GM23338 (cell line): ENCODE results near the gene CTSF. TPM values are rescaled to one million over a fixed set of nuclear protein-coding genes. Genes with fewer than 3 reads are reported as not detected.

Experiments
- ATAC-seq: fragments of 200-7000 bp; cut with Tn5 transposase; 3 replicates; pipeline ENCODE4 v1.9.1; 2020
- DNase-seq: peaks from one replicate; pipeline ENCODE4 v3.0.0-alpha.2; 2015; ENCODE audit warnings: low spot score
- H2AFZ ChIP-seq: fragments of 200-600 bp; sonication (generic); 2 replicates; pipeline ENCODE4 v1.8.0; 2016; ENCODE audit warnings: antibody characterized with exemption, mild to moderate bottlenecking, moderate library complexity
- H3F3A ChIP-seq: fragments of 200-600 bp; sonication (generic); replicated peaks from 2 replicates; pipeline ENCODE4 v1.8.0; 2017; ENCODE audit warnings: antibody characterized with exemption, mixed run types, low read depth
- H3K27ac ChIP-seq: fragments of 200-600 bp; sonication (generic); 2 replicates; pipeline ENCODE4 v1.6.1; 2016; ENCODE audit warnings: low read depth
- H3K27me3 ChIP-seq: fragments of 200-600 bp; sonication (generic); 2 replicates; pipeline ENCODE4 v1.8.0; 2016; ENCODE audit warnings: mild to moderate bottlenecking, mixed run types, moderate library complexity; ENCODE audit not compliant: insufficient read depth
- H3K36me3 ChIP-seq: fragments of 200-600 bp; sonication (generic); 2 replicates; pipeline ENCODE4 v1.8.0; 2016; ENCODE audit warnings: mild to moderate bottlenecking; ENCODE audit not compliant: insufficient read depth
- H3K4me1 ChIP-seq: fragments of 200-600 bp; sonication (generic); 2 replicates; pipeline ENCODE4 v1.8.0; 2016; ENCODE audit warnings: mild to moderate bottlenecking, moderate library complexity; ENCODE audit not compliant: insufficient read depth
- H3K4me2 ChIP-seq: fragments of 200-600 bp; sonication (generic); 2 replicates; pipeline ENCODE4 v1.7.1; 2017; ENCODE audit warnings: mixed run types
- H3K4me3 ChIP-seq: fragments of 200-600 bp; sonication (generic); 2 replicates; pipeline ENCODE4 v1.6.1; 2016; ENCODE audit warnings: mixed run types
- H3K79me2 ChIP-seq: fragments of 200-600 bp; sonication (generic); replicated peaks from 2 replicates; pipeline ENCODE4 v1.8.0; 2017; ENCODE audit warnings: mild to moderate bottlenecking; ENCODE audit not compliant: insufficient read depth
- H3K9me2 ChIP-seq: fragments of 200-600 bp; sonication (generic); 2 replicates; pipeline ENCODE4 v1.8.0; 2017; ENCODE audit not compliant: insufficient read depth
- H4K20me1 ChIP-seq: fragments of 200-600 bp; sonication (generic); replicated peaks from 2 replicates; pipeline ENCODE4 v1.8.0; 2017; ENCODE audit warnings: mild to moderate bottlenecking; ENCODE audit not compliant: insufficient read depth
- H3K27ac Mint-ChIP-seq: 2 replicates; pipeline ENCODE4 v1.8.0; 2020; ENCODE audit warnings: inconsistent platforms, mild to moderate bottlenecking, moderate library complexity, mixed read lengths
- H3K27me3 Mint-ChIP-seq: 3 replicates; pipeline ENCODE4 v1.8.0; 2022; ENCODE audit warnings: low read depth, mild to moderate bottlenecking, moderate library complexity, mixed read lengths, inconsistent platforms; ENCODE audit not compliant: insufficient read depth, poor library complexity
- H3K36me3 Mint-ChIP-seq: 3 replicates; pipeline ENCODE4 v1.8.0; 2021; ENCODE audit warnings: low read depth, mild to moderate bottlenecking, inconsistent platforms, moderate library complexity, mixed read lengths
- H3K4me1 Mint-ChIP-seq: 3 replicates; pipeline ENCODE4 v1.8.0; 2020; ENCODE audit warnings: mild to moderate bottlenecking, inconsistent platforms, mixed read lengths
- H3K4me3 Mint-ChIP-seq: 3 replicates; pipeline ENCODE4 v1.8.0; 2021; ENCODE audit warnings: moderate library complexity, mild to moderate bottlenecking, inconsistent platforms, mixed read lengths
- H3K9me3 Mint-ChIP-seq: 3 replicates; pipeline ENCODE4 v1.8.0; 2020; ENCODE audit warnings: moderate library complexity, mild to moderate bottlenecking, inconsistent platforms, mixed read lengths
- CREB1 ChIP-seq: fragments of 250-450 bp; sonication (Bioruptor Pico); IDR thresholded peaks from 2 replicates; pipeline ENCODE4 v1.5.0; 2020; ENCODE audit warnings: low read depth, mild to moderate bottlenecking, moderate library complexity
- EZH2 ChIP-seq: fragments of 200-600 bp; sonication (generic); IDR thresholded peaks from one replicate; pipeline ENCODE4 v1.8.0; 2017; ENCODE audit warnings: antibody characterized with exemption, mild to moderate bottlenecking, low read depth; ENCODE audit not compliant: unreplicated experiment
- JUNB ChIP-seq: IDR thresholded peaks from one replicate; pipeline ENCODE4 v1.6.1; 2016; ENCODE audit warnings: antibody characterized with exemption; ENCODE audit not compliant: unreplicated experiment
- NANOG ChIP-seq: IDR thresholded peaks from 2 replicates; pipeline ENCODE4 v1.6.1; 2016; ENCODE audit warnings: antibody characterized with exemption, borderline replicate concordance
- STAT1 ChIP-seq: IDR thresholded peaks from one replicate; pipeline ENCODE4 v1.6.1; 2016; ENCODE audit warnings: antibody characterized with exemption; ENCODE audit not compliant: unreplicated experiment
- ZNF114 ChIP-seq: fragments of 250-450 bp; sonication (Bioruptor Pico); IDR thresholded peaks from 2 replicates; pipeline ENCODE4 v1.5.0; 2020; ENCODE audit warnings: mild to moderate bottlenecking, moderate library complexity
- ZNF331 ChIP-seq: fragments of 250-450 bp; sonication (Bioruptor Pico); IDR thresholded peaks from 2 replicates; pipeline ENCODE4 v1.5.0; 2020; ENCODE audit warnings: low read depth, mild to moderate bottlenecking, moderate library complexity
- polyA plus RNA-seq: library from polyadenylated mRNA; unstranded; fragments of >200 nt; fragmentation: Nextera tagmentation; extraction: Ambion mirVana; gene quantifications from 2 replicates; pipeline ENCODE4 v1.2.1, GENCODE V29; 2016
- total RNA-seq: library from RNA; depleted of rRNA; stranded (reverse); fragments of >200 nt; shearing (Covaris generic); gene quantifications from 2 replicates; pipeline ENCODE4 v1.2.3, GENCODE V29; 2014
- TF ChIP-seq, protein P1 (sequence below): fragments of 250-450 bp; sonication (Bioruptor Pico); IDR thresholded peaks from 2 replicates; pipeline ENCODE4 v1.5.0; 2020; ENCODE audit warnings: mild to moderate bottlenecking, moderate library complexity
- TF ChIP-seq, protein P2 (sequence below): IDR thresholded peaks from one replicate; pipeline ENCODE4 v1.6.1; 2018; ENCODE audit warnings: antibody characterized with exemption; ENCODE audit not compliant: unreplicated experiment
- TF ChIP-seq, protein P3 (sequence below), 2 experiments: fragments of 200-600 bp in 1 of 2; sonication (generic) in 1 of 2; conservative IDR thresholded peaks; 2 replicates each; pipeline versions ENCODE4 v1.5.1 to v1.6.1; 2016 to 2017; ENCODE audit warnings: antibody characterized with exemption in 2 of 2, low read depth in 2 of 2, mild to moderate bottlenecking in 2 of 2, moderate library complexity in 1 of 2

The CTSF gene
- total and polyA plus RNA-seq, 2 experiments from 2014 or later = 20.4 to 51.1 TPM

DNA sequence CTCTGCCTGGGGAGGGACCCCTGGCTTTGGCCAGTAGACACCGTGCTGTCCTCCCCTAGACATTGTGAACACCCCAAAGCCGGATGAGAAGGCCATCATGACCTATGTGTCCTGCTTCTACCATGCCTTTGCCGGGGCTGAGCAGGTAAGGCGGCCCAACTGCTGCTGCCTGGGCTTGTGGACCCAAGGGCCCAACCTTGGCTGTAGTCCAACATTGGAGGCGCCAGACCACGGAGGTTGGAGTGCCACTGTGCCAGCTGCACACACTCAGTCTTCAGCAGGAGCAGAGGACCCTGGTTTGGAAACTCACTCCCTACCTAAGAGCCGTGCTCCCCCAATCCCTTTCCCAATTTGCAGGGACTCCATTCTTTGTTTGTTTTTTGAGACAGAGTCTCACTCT, 12.3 kb downstream of the CTSF start (continued):
- TF ChIP-seq, protein P1, sequence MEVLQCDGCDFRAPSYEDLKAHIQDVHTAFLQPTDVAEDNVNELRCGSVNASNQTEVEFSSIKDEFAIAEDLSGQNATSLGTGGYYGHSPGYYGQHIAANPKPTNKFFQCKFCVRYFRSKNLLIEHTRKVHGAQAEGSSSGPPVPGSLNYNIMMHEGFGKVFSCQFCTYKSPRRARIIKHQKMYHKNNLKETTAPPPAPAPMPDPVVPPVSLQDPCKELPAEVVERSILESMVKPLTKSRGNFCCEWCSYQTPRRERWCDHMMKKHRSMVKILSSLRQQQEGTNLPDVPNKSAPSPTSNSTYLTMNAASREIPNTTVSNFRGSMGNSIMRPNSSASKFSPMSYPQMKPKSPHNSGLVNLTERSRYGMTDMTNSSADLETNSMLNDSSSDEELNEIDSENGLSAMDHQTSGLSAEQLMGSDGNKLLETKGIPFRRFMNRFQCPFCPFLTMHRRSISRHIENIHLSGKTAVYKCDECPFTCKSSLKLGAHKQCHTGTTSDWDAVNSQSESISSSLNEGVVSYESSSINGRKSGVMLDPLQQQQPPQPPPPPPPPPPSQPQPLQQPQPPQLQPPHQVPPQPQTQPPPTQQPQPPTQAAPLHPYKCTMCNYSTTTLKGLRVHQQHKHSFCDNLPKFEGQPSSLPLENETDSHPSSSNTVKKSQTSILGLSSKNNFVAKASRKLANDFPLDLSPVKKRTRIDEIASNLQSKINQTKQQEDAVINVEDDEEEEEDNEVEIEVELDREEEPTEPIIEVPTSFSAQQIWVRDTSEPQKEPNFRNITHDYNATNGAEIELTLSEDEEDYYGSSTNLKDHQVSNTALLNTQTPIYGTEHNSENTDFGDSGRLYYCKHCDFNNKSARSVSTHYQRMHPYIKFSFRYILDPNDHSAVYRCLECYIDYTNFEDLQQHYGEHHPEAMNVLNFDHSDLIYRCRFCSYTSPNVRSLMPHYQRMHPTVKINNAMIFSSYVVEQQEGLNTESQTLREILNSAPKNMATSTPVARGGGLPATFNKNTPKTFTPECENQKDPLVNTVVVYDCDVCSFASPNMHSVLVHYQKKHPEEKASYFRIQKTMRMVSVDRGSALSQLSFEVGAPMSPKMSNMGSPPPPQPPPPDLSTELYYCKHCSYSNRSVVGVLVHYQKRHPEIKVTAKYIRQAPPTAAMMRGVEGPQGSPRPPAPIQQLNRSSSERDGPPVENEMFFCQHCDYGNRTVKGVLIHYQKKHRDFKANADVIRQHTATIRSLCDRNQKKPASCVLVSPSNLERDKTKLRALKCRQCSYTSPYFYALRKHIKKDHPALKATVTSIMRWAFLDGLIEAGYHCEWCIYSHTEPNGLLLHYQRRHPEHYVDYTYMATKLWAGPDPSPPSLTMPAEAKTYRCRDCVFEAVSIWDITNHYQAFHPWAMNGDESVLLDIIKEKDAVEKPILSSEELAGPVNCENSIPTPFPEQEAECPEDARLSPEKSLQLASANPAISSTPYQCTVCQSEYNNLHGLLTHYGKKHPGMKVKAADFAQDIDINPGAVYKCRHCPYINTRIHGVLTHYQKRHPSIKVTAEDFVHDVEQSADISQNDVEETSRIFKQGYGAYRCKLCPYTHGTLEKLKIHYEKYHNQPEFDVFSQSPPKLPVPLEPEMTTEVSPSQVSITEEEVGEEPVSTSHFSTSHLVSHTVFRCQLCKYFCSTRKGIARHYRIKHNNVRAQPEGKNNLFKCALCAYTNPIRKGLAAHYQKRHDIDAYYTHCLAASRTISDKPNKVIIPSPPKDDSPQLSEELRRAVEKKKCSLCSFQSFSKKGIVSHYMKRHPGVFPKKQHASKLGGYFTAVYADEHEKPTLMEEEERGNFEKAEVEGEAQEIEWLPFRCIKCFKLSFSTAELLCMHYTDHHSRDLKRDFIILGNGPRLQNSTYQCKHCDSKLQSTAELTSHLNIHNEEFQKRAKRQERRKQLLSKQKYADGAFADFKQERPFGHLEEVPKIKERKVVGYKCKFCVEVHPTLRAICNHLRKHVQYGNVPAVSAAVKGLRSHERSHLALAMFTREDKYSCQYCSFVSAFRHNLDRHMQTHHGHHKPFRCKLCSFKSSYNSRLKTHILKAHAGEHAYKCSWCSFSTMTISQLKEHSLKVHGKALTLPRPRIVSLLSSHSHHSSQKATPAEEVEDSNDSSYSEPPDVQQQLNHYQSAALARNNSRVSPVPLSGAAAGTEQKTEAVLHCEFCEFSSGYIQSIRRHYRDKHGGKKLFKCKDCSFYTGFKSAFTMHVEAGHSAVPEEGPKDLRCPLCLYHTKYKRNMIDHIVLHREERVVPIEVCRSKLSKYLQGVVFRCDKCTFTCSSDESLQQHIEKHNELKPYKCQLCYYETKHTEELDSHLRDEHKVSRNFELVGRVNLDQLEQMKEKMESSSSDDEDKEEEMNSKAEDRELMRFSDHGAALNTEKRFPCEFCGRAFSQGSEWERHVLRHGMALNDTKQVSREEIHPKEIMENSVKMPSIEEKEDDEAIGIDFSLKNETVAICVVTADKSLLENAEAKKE (CRISPR knock-in tag) = no peak
- TF ChIP-seq CREB1 (no peak), EZH2 (no peak), JUNB (no peak)
- TF ChIP-seq, protein P2, sequence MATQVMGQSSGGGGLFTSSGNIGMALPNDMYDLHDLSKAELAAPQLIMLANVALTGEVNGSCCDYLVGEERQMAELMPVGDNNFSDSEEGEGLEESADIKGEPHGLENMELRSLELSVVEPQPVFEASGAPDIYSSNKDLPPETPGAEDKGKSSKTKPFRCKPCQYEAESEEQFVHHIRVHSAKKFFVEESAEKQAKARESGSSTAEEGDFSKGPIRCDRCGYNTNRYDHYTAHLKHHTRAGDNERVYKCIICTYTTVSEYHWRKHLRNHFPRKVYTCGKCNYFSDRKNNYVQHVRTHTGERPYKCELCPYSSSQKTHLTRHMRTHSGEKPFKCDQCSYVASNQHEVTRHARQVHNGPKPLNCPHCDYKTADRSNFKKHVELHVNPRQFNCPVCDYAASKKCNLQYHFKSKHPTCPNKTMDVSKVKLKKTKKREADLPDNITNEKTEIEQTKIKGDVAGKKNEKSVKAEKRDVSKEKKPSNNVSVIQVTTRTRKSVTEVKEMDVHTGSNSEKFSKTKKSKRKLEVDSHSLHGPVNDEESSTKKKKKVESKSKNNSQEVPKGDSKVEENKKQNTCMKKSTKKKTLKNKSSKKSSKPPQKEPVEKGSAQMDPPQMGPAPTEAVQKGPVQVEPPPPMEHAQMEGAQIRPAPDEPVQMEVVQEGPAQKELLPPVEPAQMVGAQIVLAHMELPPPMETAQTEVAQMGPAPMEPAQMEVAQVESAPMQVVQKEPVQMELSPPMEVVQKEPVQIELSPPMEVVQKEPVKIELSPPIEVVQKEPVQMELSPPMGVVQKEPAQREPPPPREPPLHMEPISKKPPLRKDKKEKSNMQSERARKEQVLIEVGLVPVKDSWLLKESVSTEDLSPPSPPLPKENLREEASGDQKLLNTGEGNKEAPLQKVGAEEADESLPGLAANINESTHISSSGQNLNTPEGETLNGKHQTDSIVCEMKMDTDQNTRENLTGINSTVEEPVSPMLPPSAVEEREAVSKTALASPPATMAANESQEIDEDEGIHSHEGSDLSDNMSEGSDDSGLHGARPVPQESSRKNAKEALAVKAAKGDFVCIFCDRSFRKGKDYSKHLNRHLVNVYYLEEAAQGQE = no peak

DNA sequence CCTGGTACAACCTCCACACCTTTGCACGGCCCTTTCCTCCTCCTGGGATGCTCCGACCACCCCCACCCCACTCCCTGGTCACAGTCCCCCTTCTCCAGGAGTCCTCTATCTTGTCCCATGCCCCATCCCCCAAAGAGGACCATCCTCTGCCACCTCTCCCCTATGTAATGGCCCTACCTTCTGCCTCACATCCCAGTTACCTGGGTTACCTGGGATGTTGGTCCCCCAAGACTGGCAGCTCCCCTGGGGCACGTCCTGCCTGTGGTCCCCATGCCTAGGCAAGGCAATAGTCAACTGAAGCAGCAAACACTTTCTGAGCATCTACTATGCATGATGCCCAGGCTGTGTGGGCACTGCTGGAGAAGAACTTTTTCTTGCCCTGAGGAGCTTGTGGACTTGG, 13.0 kb downstream of the CTSF start:
- Mint-ChIP-seq H3K4me3 (no peak overlapping the region), H3K27ac (no peak overlapping the region), H3K9me3 (no peaks in the 10 kb centered on the region), H3K36me3 (peaks cover 8% of the 10 kb centered on the region), H3K4me1 (no peaks in the 10 kb centered on the region; the same call in 2 of the 3 replicates), H3K27me3 (peaks cover 14% of the 10 kb centered on the region)
- no peak overlapping the region for H3K4me2 ChIP-seq
- DNase-seq (no peak), ATAC-seq (no peak)
- H3K27me3 ChIP-seq = no peaks in the 10 kb centered on the region
- no peak overlapping the region for H2AFZ ChIP-seq
- H3K9me2 ChIP-seq = no peaks in the 10 kb centered on the region
- H3K4me1 ChIP-seq = 0 out of 2 replicates have a peak, but pooled peaks cover 4% of the 10 kb centered on the region
- no peak overlapping the region for H3K27ac ChIP-seq
- H3K36me3 ChIP-seq = no peaks in the 10 kb centered on the region
- H3F3A ChIP-seq = 0 out of 2 replicates have a peak, but pooled peaks cover 3% of the 10 kb centered on the region
- no peak overlapping the region for H3K4me3 ChIP-seq
- no peaks in the 10 kb centered on the region for H4K20me1 ChIP-seq
- H3K79me2 ChIP-seq = no peaks in the 10 kb centered on the region
- TF ChIP-seq STAT1 = no peak
- no peak for TF ChIP-seq NANOG
- no peak for TF ChIP-seq EZH2
- TF ChIP-seq, protein P3, sequence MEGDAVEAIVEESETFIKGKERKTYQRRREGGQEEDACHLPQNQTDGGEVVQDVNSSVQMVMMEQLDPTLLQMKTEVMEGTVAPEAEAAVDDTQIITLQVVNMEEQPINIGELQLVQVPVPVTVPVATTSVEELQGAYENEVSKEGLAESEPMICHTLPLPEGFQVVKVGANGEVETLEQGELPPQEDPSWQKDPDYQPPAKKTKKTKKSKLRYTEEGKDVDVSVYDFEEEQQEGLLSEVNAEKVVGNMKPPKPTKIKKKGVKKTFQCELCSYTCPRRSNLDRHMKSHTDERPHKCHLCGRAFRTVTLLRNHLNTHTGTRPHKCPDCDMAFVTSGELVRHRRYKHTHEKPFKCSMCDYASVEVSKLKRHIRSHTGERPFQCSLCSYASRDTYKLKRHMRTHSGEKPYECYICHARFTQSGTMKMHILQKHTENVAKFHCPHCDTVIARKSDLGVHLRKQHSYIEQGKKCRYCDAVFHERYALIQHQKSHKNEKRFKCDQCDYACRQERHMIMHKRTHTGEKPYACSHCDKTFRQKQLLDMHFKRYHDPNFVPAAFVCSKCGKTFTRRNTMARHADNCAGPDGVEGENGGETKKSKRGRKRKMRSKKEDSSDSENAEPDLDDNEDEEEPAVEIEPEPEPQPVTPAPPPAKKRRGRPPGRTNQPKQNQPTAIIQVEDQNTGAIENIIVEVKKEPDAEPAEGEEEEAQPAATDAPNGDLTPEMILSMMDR (conservative IDR thresholded peaks at IDR 0.05; ENCODE audit: low read depth in 2 of 2) = no peak
- TF ChIP-seq ZNF331 (CRISPR knock-in tag) = no peak
- TF ChIP-seq ZNF114 (CRISPR knock-in tag) = no peak
